ENCODE results near the gene NMNAT3.

The NMNAT3 gene

DNA sequence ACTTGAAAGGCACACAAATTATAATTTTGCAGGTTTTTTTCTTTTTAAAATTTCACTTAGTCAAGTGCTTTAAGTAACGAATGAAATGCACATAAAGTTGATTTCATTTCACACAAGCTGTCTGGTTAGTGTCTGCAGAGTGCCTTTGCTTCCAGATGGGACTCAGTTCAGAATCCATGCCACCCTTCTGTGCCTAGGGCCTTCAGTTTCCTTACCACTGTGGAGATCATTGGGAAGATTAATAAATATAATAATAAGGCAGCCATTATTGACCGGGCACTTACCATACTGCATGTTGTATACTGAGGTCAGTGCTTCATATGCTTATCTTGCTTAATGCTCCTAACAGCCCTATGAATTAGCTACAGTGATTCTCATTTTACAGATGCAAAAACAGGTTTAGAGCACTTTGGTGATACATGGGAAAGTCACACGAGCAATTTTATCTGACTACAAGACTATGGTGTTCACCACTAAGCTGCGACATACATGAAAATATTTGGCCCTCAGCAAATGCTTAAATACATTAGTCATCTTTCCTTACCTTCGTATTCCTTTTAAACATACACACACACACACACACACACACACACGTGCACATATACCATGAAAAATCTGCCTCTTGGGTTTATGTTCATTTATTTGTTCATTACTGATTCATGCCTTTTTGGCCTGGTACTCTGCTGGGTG, 3.1 kb downstream of the NMNAT3 start:
- no peak for DNase-seq

DNA sequence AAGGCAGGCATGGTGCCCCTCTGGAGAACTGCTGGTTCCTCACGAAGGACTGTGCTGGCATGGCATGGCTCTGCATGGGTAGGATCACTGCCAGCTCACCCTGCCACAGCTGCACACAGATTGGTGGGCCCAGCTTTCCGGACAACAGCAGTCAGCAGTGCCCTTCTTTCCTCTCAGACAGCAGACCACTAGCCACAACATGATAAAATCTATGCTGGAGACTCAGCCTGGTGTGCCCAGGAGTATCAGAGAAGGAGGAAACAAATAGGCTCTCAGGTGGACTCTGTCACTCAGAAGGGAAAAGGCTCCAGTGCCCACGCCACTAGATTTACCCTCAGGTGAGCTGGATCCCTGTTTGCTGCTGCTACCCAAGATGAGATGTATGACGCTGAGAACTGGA, 4.9 kb downstream of the NMNAT3 start:
- no peak for DNase-seq

DNA sequence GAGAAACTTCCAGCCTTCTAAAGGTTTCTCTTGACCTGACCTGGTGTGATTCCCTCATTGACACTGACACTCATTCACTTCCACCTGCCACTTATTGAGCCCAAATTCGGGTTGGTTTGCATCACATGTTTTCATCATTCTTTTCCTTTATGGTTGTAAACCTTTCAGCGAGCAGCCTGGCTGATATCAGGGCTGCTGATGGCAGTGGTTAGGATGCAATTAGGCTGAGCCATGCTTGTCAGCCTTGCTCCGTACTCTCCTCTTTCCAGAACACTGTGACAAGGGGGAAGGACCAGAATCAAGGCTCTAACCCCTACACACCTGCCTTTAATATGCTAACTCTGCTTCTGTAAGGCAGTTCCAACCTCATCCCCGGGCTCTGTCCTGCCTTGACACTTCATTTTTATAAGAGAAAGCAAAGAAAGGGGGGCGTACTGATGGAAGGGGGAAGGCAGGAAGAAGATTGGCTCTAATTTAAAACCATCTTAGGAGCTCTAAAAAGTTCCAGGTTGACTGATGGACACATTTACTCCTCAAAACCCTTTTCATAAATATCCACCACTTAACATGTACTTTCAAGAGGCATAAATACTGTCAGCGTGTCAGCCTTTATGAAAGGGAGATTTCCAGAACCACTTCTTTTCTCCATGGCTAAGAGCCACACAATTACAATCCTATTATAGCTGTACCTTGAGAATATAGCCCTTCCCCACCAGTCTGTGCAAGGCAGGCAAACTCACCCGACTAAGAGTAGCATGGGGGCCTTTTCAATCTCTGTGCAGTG, 5.7 kb downstream of the NMNAT3 start:
- DNase-seq, result no peak

DNA sequence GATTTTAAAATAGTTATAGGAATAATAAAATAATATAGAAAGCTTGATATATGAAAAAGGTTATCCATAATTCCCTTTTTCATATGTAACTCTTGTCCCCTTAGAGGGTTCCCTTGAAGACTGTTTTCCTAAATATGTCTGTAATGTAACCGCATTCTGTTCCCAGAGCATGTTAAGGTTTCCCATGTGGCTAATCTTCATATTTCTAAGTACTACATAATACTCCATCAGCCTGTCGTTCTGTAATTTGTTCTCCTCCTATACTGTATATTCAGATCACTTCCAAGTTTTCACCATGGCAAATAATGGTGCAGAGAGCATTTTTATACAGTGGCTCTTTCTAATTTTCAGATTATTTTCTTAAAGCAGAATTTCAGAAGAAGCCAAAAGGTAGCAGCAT, 6.7 kb downstream of the NMNAT3 start:
- no peak for DNase-seq

DNA sequence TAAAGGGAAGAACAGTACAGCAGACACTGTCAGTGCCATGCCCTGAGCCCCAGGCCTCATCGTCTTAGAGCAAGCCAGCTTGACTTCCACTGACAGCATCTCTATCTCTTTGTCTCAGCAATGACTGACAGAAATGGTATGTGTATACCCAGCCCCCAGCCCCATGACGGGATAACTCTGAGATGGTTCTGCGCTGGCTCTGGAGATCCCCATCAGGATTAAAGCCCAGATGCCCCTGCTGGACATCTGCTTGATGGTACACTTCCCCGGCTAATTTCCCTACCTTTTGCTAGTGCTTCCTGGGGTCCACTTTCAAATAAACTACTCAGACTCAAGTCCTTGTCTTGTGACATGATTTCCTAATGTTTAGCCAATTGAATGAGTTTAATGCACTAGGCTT, 7.6 kb downstream of the NMNAT3 start:
- DNase-seq, result no peak

DNA sequence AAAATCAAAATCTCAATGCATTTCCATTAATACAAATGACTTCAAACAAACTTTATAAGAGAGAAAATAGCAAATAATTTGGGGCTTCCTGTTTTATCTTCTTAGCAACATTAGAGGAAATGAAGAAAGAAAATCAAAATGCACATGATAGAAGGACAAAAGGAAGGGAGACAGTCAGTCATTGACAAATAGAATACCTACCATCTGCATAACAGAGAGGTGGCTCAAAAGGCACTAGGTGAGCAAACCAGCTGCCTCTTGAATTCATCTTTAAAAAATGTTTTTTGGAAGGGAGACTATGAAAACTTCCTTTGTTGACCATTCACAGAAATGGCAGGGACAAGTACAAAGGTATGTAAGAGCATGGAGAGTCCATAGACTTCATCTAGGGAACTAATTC, 9.4 kb downstream of the NMNAT3 start:
- no peak for DNase-seq

DNA sequence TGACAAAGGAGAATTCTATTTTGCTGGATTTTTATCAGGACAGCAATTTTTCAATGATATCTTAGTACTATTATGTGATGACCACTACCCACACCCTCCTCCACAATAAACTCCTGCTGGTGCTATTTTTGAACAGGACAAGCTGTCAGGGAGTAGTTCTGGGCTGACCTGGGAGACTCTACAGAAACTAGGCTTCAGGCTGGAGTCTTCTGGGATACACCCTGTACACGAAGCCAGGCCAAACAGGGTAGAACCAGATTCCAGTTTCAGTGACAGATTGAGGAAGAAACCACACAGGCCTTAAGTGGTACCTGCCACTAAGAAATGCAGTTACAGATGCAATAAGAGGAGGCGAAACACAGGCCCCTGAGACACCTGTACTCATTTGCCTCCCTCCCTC, 12.8 kb downstream of the NMNAT3 start:
- DNase-seq, result no peak

DNA sequence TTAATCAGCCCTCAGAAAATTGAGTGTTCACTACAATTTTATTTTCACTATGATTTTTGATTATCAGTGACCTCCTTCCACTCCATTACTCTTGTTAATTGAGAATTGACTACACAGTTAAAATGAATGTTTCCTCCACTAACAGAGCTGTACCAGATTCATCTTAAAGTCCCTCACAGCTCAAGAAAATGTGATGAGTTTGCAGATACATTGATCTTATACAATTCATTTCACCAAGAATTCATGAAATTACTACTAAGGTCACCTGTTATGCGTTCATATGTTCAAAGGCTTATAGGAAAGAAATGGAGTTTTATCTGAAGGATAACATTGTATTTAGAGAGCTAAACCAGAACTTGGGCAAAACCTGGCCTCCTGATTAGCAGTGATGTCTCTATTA, 17.5 kb downstream of the NMNAT3 start:
- no peak for DNase-seq

DNA sequence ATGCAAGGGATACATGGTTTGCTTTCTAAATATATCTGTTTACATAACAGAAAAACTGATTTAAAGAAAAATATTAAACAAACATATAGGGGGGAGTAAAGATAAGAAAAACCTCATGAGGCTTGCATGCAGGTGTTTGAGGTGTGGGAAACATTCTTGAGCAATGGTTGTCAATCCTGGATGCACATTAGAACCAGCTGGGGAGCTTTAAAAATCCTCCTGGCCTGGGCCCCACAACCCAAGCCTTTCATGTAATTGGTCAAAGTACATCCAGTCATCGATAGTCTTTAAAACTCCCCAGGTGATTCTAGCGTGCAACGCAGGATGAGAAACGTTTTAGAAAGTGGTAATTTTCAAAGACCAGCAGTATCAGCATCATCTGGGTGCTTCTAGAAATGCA, 18.3 kb downstream of the NMNAT3 start:
- DNase-seq, result no peak

DNA sequence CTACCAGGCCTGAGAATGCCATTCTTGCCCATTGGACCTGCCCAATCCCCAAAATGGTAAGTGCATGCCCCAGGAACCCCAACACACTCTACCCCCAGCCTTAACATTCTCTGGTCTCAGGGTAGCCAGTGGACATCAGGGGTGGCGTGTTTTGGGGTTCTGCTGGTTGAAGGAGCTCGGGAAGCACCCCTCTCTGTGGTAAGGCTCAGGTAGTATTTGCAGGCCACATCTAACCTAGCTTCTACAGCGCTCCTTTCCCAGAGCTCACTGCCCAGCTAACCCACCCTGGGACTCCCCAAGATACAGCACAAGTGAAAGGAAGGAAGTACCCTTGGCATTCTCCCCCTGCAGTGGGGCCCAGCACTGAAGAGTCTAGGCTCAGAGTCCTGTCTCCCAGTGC, 19.8 kb downstream of the NMNAT3 start:
- no peak for DNase-seq

DNA sequence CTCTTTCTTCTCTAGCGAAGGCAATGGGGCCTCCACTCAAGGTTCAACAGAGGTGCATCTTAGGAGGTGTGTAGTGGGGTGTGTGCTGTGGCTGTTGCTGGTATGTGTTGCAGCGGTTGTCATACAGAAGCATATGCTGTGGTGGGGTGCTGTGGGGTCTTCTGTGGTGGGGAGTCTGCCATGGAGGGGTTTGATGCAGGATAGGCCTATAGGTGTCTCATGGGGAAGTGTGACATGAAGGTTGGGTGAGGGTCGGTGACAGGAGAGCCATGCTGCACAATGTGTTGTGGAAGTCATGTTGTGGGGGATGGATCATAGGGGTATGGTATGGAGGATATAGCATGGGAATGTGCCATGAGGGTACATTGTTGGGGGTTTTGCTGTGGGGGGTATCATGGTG, 20.3 kb downstream of the NMNAT3 start:
- no peak for DNase-seq

DNA sequence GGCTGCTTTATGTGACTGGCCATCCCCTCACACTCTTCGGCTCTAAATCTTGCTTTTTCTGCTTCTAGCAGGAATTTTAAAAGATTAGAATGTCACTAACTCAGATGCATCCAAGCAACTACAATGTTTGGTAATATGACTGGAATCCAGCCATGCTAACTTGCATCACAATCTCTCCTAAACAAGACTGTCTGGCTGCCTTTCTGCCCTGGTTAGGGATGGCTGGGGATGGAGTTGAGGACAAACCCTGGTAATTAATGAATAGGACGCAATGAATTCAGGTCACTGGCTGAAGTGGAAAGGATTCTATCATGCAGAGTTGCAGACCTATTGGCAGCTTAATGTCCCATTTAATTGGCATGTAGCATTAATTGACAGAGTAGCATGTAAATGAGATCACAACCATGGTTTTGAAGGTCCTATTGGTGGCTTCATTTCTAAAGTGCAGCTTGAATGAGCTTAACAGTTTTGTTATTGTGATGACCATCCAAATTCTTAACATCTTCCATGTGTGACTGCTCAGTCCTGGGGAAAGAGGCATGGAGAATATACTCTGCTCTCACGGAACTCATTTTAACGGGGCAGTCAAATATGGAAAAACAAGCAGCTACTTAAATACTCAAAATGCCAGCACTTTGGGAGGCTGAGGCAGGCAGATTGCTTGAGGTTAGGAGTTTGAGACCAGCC, 21.7 kb downstream of the NMNAT3 start:
- no peak for DNase-seq

DNA sequence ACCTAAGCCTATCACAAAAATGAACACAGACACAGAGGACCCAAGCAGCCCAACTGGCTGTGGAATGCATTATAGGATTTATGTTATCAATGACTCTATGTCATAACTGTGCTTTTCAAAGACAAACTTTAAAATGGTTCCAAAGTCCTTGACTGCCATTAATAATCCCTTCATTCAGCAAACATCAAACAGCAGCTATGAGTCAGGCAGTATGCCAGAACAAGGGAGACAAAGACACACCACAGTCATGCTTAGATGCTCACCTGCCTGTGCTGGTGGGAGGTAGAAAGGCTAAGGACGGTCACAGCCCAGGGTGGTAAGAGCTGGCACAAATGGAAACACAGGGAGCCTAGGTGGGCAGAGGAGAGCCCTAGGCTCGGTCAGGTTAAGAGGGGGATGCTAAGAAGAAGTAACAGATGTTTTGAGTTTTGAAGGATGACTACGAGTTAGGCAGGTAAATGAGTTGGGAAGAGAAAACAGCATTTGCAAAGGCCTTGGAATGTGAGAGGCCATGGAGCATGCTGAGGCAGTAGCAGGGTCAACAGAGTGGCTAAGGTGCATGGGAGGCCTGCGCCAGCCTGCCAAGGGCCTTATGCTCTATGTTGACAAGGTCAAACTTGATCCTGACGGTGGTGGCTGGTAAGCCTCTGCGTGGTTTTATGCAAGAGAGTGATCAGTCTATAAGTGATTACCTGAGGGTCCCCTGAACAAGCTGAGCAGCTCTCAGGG, 23.0 kb downstream of the NMNAT3 start:
- DNase-seq, result peak; percentile 75

DNA sequence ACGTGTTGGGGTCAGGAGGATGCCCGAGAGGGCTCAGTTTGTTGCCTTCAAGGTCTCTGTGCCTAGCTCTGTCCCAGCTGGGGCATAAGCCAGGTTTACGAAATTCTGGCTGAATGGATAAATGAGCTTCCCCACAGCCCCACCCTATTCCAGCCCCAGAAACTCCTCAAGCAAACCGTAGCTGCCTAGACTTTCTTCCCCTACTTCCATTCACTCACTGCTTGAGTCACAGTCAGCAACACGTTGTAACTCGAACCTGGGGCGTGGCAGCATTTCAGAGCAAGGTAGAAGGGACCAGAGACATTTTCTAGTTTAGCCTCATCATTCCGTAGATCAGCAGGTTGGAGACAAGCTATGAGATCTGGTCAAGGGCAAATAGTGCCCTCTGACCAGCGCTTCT, 24.2 kb downstream of the NMNAT3 start:
- DNase-seq, result no peak

DNA sequence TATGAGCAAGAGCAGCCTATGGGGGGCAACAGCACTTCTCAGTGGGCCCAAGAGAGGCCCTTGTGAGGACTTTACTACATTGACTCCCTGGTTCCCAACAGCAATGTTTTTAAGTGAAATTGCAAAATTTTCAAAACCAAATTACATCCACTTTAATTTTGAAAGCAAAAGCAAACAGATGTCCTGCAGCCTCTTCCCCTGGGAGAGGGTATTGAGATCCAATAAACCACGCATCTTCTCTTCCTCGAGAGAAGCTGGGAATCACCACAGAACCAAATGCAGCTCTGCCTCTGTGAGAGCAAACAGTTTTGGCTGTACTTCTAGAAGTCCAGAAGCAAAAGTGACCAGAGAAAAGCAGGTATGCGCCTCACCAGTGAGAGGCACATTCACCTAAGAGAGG, 25.2 kb downstream of the NMNAT3 start:
- no peak for DNase-seq

DNA sequence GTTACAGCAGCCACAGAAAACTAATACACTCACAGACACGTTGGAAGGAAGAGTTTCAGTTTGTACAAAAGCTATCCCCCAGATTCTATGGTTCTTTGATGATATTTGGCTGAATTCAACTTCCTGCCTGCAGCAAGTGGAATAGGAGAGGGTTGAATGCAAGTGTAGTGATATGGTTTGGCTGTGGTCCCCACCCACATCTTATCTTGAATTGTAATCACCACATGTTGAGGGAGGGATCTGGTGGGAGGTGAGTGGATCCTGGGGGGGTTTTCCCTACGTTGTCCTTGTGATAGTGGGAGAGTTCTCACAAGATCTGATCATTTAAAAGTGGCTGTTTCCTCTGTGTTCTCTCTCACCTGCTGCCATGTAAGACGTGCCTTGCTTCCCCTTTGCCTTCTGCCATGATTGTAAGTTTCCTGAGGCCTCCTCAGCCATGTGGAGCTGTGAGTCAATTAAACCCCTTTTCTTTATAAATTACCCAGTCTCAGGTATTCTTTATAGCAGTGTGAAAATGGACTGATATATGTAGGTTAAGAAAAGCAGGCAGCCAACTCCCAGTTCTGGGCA, 29.8 kb downstream of the NMNAT3 start:
- DNase-seq, result no peak

DNA sequence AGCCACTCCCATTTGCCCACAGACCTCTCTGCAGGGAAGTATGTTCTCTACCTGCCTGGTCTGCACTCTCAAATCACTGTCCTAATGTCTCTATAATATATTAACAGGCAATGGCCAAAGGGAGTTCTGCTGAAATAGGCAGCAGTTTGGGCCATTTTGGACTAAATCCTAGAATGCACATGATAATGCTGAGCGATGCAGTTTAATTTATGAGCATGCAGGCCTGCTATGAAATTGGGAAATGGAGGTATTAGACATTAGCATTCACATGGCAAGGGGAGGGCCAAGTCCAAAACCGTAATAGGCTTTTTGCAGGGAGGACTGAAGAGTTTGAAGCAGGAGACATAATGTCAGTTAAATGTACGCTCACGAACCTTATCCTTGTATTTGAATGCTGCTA, 31.3 kb downstream of the NMNAT3 start:
- no peak for DNase-seq

DNA sequence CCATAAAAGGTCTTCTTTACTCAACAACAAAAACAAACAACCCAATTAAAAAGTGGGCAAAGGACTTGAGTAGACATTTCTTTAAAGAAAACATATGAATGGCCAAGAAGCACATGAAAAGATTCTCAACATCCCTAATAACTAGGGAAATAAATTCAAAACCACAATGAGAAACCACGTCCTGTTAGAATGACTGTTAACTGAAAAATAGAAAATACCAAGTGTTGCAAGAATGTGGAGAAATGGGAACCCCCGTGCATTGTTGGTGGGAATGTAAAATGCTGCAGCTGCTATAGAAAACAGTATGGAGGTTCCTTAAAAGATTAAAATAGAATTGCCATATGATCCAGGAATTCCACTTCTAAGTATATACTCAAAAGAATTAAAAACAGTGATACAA, 34.8 kb downstream of the NMNAT3 start:
- DNase-seq, result no peak

DNA sequence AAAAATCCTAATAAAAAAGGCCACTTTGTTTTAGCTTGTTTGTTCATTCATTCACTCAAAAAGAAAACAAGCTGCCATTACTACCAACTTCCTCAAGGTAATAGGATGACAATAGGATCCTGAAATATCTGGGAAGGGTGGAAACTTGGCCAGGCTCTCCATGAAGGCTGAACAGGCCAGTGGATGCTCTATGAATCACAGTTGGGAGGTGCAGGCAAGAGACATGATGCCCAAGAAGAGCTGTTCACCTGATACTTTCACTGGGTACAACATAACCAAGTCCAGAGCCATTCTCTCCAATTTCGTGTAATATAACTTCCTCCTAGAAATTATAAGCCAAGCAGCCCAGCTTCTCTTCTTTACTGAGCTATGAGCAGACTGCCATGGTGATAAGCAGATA, 37.3 kb downstream of the NMNAT3 start:
- no peak for DNase-seq

DNA sequence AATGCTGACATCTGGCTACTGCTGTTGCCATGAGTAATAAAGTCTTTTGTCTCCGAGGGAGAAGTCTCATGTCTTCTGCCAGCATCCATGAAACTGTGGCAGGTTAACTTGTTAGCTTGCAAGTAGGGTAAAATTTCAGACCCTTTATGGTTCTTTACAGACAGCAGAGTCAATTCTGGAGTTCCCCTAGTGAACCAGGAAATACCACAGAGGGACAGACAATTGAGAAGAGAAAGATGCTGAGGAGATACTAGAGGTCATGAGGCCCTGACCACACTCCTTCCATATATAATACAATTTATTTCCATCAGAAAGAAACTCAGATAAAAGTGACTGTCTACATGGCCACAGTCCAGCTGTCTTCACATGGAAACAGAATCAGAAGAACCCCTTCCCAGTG, 38.1 kb downstream of the NMNAT3 start:
- no peak for DNase-seq

DNA sequence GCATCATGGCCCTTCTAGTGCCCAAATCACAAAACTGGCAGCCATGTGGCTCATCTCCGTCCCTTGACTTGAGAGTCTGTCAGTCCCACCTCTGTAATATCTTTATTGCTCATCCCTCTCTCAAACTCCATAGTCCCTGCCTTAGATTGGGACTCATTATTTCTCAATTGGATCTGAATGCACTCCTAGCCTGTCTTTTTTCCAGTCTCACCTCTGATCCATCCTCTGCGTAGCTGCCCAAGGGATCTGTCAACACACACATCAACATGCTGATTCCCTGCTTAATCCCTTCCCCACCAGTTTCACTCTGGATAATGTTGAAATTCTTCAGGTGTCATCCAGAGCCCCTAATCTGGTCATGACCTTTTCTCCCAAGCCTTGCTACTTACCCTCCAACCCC, 39.3 kb downstream of the NMNAT3 start:
- DNase-seq, result no peak

DNA sequence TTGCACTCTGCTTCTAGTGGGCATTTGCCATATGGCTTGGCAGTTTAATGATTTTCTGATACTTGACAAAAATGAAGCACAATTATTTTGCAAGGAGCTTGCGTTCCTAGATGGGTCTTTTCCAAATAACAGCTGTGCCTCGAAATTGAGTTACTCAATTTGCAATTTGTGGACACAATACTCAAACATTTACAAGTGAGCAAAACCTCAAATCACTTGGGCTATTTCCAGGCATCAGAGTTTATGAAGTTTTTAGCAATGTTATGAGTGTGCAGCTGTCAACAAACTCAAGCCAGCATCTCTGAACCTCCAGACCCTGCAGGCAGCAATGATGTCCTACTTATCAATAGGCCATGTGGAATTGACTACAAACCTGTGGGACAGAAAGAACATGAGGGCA, 41.3 kb downstream of the NMNAT3 start:
- DNase-seq, result no peak

DNA sequence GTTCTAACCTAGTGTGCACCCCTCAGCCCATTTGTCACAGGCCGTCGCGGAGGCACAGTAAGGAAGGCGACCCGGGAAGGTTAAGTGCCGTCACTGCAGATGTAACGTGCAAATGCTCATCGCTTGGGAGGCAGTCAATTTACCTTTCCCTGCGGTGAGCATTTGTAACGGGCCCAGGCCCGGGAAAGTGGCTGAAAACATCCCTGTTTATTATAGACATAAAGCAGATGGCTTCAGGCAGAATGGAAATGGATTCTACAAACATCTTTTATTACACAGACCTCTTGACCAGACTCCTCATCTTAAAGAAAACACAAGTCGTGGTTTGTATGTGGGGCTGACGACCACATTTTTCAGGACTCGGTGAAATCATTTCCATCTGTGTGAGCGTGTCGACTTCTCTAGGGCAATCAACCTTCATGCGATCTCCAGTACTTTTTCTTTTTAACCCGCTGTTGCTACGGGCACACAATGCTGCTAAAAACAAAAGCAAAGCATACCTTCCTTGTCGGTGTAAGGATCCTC, 43.6 kb downstream of the NMNAT3 start:
- DNase-seq, result no peak

All from DMS153 (cell line).